Neuronal stem cell (in vitro differentiated cells): ENCODE results near the gene ROMO1.
"Not testable (repeated sequence)": the region's sequence is repeated elsewhere in the genome, so short reads cannot be mapped to it uniquely, and the experiment has no call there.

Experiments used
- DNase-seq: peaks from one replicate; pipeline ENCODE4 v3.0.0-alpha.2; 2013; ENCODE audit warnings: low spot score
- H2AFZ ChIP-seq: one replicate; pipeline ENCODE4 v1.6.1; 2013; ENCODE audit warnings: mild to moderate bottlenecking, low read length, inconsistent platforms
- H2AK5ac ChIP-seq: 2 replicates; pipeline ENCODE4 v1.6.1; 2013; ENCODE audit warnings: low read depth, mild to moderate bottlenecking, inconsistent platforms, low read length, moderate library complexity, mixed read lengths
- H2BK120ac ChIP-seq: 2 replicates; pipeline ENCODE4 v1.6.1; 2013; ENCODE audit warnings: low read depth, mild to moderate bottlenecking, inconsistent platforms, low read length, moderate library complexity, mixed read lengths
- H2BK12ac ChIP-seq: one replicate; pipeline ENCODE4 v1.6.1; 2013; ENCODE audit warnings: low read length, inconsistent platforms
- H2BK15ac ChIP-seq: 2 replicates; pipeline ENCODE4 v1.6.1; 2013; ENCODE audit warnings: mild to moderate bottlenecking, low read length, inconsistent platforms, mixed read lengths
- H2BK5ac ChIP-seq: one replicate; pipeline ENCODE4 v1.6.1; 2013; ENCODE audit warnings: inconsistent platforms, mild to moderate bottlenecking, low read length, moderate library complexity
- H3K14ac ChIP-seq: one replicate; pipeline ENCODE4 v1.6.1; 2013; ENCODE audit warnings: low read length, inconsistent platforms
- H3K18ac ChIP-seq: 2 replicates; pipeline ENCODE4 v1.6.1; 2013; ENCODE audit warnings: low read length, inconsistent platforms
- H3K23ac ChIP-seq: 2 replicates; pipeline ENCODE4 v1.6.1; 2013; ENCODE audit warnings: low read depth, mild to moderate bottlenecking, mixed read lengths, low read length, inconsistent platforms; ENCODE audit not compliant: poor library complexity
- H3K27ac ChIP-seq: replicated peaks from 3 replicates; pipeline ENCODE4 v1.5.1; 2013; ENCODE audit warnings: low read length, inconsistent platforms
- H3K27me3 ChIP-seq, 3 experiments: 2 replicates each; pipeline ENCODE4 v1.6.1; 2013; ENCODE audit warnings: low read length in 3 of 3, mild to moderate bottlenecking in 2 of 3, inconsistent platforms in 1 of 3, low read depth in 1 of 3, mixed read lengths in 1 of 3, moderate library complexity in 1 of 3; ENCODE audit not compliant: control insufficient read depth in 3 of 3, insufficient read depth in 3 of 3
- H3K36me3 ChIP-seq, 2 donors: replicated peaks in 1 of 2; 2 replicates each; pipeline ENCODE4 v1.6.1; 2013; ENCODE audit warnings: low read length in 2 of 2; ENCODE audit not compliant: control insufficient read depth in 2 of 2, insufficient read depth in 2 of 2
- H3K4ac ChIP-seq: 2 replicates; pipeline ENCODE4 v1.6.1; 2013; ENCODE audit warnings: inconsistent platforms, mild to moderate bottlenecking, low read length, moderate library complexity
- H3K4me1 ChIP-seq, 2 donors: 1 replicate in 1 of 2; 2 replicates in 1 of 2; pipeline ENCODE4 v1.6.1; 2013; ENCODE audit warnings: low read length in 2 of 2, low read depth in 1 of 2; ENCODE audit not compliant: control insufficient read depth in 2 of 2, insufficient read depth in 1 of 2
- H3K4me2 ChIP-seq: one replicate; pipeline ENCODE4 v1.6.1; 2013; ENCODE audit warnings: mild to moderate bottlenecking, low read length, inconsistent platforms; ENCODE audit not compliant: insufficient read depth, poor library complexity, severe bottlenecking
- H3K4me3 ChIP-seq, 2 donors: 2 replicates each; pipeline ENCODE4 v1.5.1; 2013; ENCODE audit warnings: low read length in 2 of 2, mild to moderate bottlenecking in 2 of 2, inconsistent platforms in 1 of 2, moderate library complexity in 1 of 2
- H3K79me1 ChIP-seq: one replicate; pipeline ENCODE4 v1.6.1; 2013; ENCODE audit warnings: low read depth, mild to moderate bottlenecking, inconsistent platforms, low read length, moderate library complexity
- H3K9ac ChIP-seq: one replicate; pipeline ENCODE4 v1.6.1; 2013; ENCODE audit warnings: mild to moderate bottlenecking, low read depth, low read length, inconsistent platforms; ENCODE audit not compliant: poor library complexity
- H3K9me3 ChIP-seq, 2 donors: replicated peaks in 1 of 2; 2 replicates each; pipeline versions ENCODE3 to v1.6.1; 2013; ENCODE audit warnings: low read length in 2 of 2, mild to moderate bottlenecking in 2 of 2, inconsistent platforms in 1 of 2, low read depth in 1 of 2, mixed read lengths in 1 of 2, moderate library complexity in 1 of 2; ENCODE audit not compliant: control insufficient read depth in 2 of 2, insufficient read depth in 1 of 2
- H4K8ac ChIP-seq: one replicate; pipeline ENCODE4 v1.6.1; 2013; ENCODE audit warnings: low read depth, mild to moderate bottlenecking, inconsistent platforms, low read length, moderate library complexity
- H4K91ac ChIP-seq: one replicate; pipeline ENCODE4 v1.6.1; 2013; ENCODE audit warnings: low read length, low read depth, mild to moderate bottlenecking, inconsistent platforms; ENCODE audit not compliant: poor library complexity
- WGBS, 2 donors: extraction: QIAGEN DNeasy Blood & Tissue Kit; methylation state at CpG; one replicate each; pipeline ENCODE4 v1.1.7; 2013; ENCODE audit warnings: missing lambda C conversion rate in 2 of 2, mixed read lengths in 1 of 2; ENCODE audit not compliant: insufficient read length in 2 of 2, insufficient replicate concordance in 1 of 2; ENCODE audit errors: extremely low coverage in 2 of 2; 5-methylcytosine and 5-hydroxymethylcytosine counted together

The ROMO1 gene

GRCh38 chr20:35721621-35722020, 22.4 kb downstream of the ROMO1 start:
- no CpG with 5 or more reads among the region's 3 CpGs for WGBS, 2 donors
- H2AK5ac ChIP-seq, result no peak overlapping the region

GRCh38 chr20:35723275-35723639, 24.1 kb downstream of the ROMO1 start:
- not testable (repeated sequence) for H3K9me3 ChIP-seq, H2BK12ac ChIP-seq, H3K4me2 ChIP-seq, H2BK15ac ChIP-seq, H4K8ac ChIP-seq, H2AK5ac ChIP-seq, H3K27ac ChIP-seq, H2BK5ac ChIP-seq, H3K27me3 ChIP-seq, H3K14ac ChIP-seq, H2BK120ac ChIP-seq, H2AFZ ChIP-seq, H3K4me3 ChIP-seq, H3K4ac ChIP-seq, DNase-seq, H3K9ac ChIP-seq, H3K18ac ChIP-seq, H3K4me1 ChIP-seq, H3K23ac ChIP-seq, H4K91ac ChIP-seq, H3K79me1 ChIP-seq
- peaks cover 60 to 97% of the 10 kb centered on the region in 2 donors for H3K36me3 ChIP-seq
- no CpG with 5 or more reads among the region's 4 CpGs for WGBS, 2 donors

More at GRCh38 chr20:35721621-35722020, 22.4 kb downstream of the ROMO1 start:
- H3K18ac ChIP-seq, result no peak overlapping the region
- H3K4me3 ChIP-seq, result no peak overlapping the region
- no peak overlapping the region for H4K8ac ChIP-seq
- no peak overlapping the region for H3K14ac ChIP-seq
- DNase-seq, result no peak
- no peak overlapping the region for H4K91ac ChIP-seq
- no peaks in the 10 kb centered on the region for H3K4me1 ChIP-seq
- no peak overlapping the region for H2AFZ ChIP-seq
- no peaks in the 10 kb centered on the region for H3K9me3 ChIP-seq
- H3K27ac ChIP-seq, result no peak overlapping the region
- no peak overlapping the region for H2BK5ac ChIP-seq
- H3K4ac ChIP-seq, result no peak overlapping the region
- peaks cover 11% of the 10 kb centered on the region for H3K79me1 ChIP-seq
- no peak overlapping the region for H2BK12ac ChIP-seq
- H3K4me2 ChIP-seq, result no peak overlapping the region
- no peak overlapping the region for H2BK15ac ChIP-seq
- no peak overlapping the region for H3K23ac ChIP-seq
- H3K27me3 ChIP-seq, result no peaks in the 10 kb centered on the region
- no peak overlapping the region for H3K9ac ChIP-seq
- peaks cover 60 to 99% of the 10 kb centered on the region in 2 donors for H3K36me3 ChIP-seq
- no peak overlapping the region for H2BK120ac ChIP-seq

DNA sequence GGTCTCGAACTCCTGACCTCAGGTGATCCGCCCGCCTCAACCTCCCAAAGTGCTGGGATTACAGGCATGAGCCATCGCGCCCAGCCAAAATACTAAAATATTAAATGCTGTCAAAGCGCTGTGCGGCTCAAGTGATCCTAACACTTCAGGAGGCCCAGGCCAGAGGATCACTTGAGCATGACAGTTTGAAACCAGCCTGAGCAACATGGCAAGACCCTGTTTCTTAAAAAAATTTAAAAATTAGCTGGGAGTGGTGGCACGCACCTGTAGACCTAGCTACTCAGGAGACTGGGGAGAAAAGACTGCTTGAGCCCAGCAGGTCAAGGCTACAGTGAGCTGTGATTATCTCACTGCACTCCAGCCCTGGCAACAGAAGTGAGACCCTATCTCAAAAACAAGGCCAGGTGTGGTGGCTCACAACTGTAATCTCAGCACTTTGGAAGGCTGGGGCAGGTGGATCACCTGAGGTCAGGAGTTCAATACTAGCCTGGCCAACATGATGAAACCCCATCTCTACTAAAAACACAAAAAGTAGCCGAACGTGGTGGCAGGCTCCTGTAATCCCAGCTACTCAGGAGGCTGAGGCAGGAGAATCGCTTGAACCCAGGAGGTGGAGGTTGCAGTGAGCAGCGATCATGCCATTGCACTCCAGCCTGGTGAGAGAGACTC, 24.6 kb downstream of the ROMO1 start:
- H3K14ac ChIP-seq, H2AK5ac ChIP-seq, H3K4me2 ChIP-seq, H2BK12ac ChIP-seq, H4K8ac ChIP-seq, H3K27me3 ChIP-seq, H3K79me1 ChIP-seq, H3K23ac ChIP-seq, H3K4me1 ChIP-seq, H3K18ac ChIP-seq, H2BK15ac ChIP-seq, H3K9me3 ChIP-seq, H3K27ac ChIP-seq, H3K4me3 ChIP-seq, H2BK120ac ChIP-seq, H3K9ac ChIP-seq, DNase-seq, H2AFZ ChIP-seq, H3K4ac ChIP-seq, H2BK5ac ChIP-seq, H4K91ac ChIP-seq: not testable (repeated sequence)
- no CpG with 5 or more reads among the region's 12 CpGs for WGBS, 2 donors
- H3K36me3 ChIP-seq, result peaks cover 60 to 97% of the 10 kb centered on the region in 2 donors

GRCh38 chr20:35724321-35725230, 25.4 kb downstream of the ROMO1 start:
- Histone ChIP-seq H3K36me3 (peaks cover 57 to 97% of the 10 kb centered on the region in 2 donors), H2AK5ac (no peak overlapping the region), H3K27ac (no peak overlapping the region), H2BK12ac (no peak overlapping the region), H2BK120ac (no peak overlapping the region), H3K9ac (no peak overlapping the region), H3K23ac (no peak overlapping the region), H3K4me1 (no peaks in the 10 kb centered on the region), H3K18ac (no peak overlapping the region), H2AFZ (no peak overlapping the region), H3K79me1 (peaks cover 5% of the 10 kb centered on the region), H3K4ac (no peak overlapping the region), H4K91ac (no peak overlapping the region), H3K4me3 (no peak overlapping the region), H2BK5ac (no peak overlapping the region), H2BK15ac (no peak overlapping the region), H4K8ac (no peak overlapping the region), H3K9me3 (no peaks in the 10 kb centered on the region), H3K4me2 (no peak overlapping the region), H3K14ac (no peak overlapping the region), H3K27me3 (no peaks in the 10 kb centered on the region)
- WGBS, 2 donors, result no CpG with 5 or more reads among the region's 13 CpGs
- DNase-seq, result no peak
